K562 (cell line): ENCODE results near the gene MRNIP. TPM values are rescaled to one million over a fixed set of nuclear protein-coding genes. Genes with fewer than 3 reads are reported as not detected.

Source experiments
- CUX1 ChIP-seq: fragments of 200-800 bp; sonication (Bioruptor generic); IDR thresholded peaks from 2 replicates; pipeline ENCODE4 v1.6.1; 2016; ENCODE audit warnings: missing genetic modification characterization, missing compliant biosample characterization
- EGR1 ChIP-seq: fragments of 450-650 bp; conservative IDR thresholded peaks from 2 replicates; pipeline ENCODE4 v1.6.1; 2017; ENCODE audit warnings: mild to moderate bottlenecking
- EZH2 ChIP-seq: IDR thresholded peaks from 2 replicates; pipeline ENCODE4 v1.6.1; 2012; ENCODE audit warnings: low read depth, mild to moderate bottlenecking, inconsistent platforms, low read length, borderline replicate concordance
- NRF1 ChIP-seq, 2 experiments: fragments of 450-650 bp; IDR thresholded peaks in 1 of 2; conservative IDR thresholded peaks in 1 of 2; 2 replicates each; pipeline ENCODE4 v1.6.1; 2014; ENCODE audit warnings: mild to moderate bottlenecking in 2 of 2
- NUFIP1 ChIP-seq: fragments of 450-650 bp; IDR thresholded peaks from 2 replicates; pipeline ENCODE4 v1.6.1; 2018; ENCODE audit not compliant: partially characterized antibody
- RERE ChIP-seq: sonication (generic); formaldehyde crosslinking; IDR thresholded peaks from 2 replicates; pipeline ENCODE4 v1.8.0; 2023; ENCODE audit warnings: missing genetic modification reagents, mild to moderate bottlenecking, borderline replicate concordance
- SMC3 ChIP-seq: conservative IDR thresholded peaks from 2 replicates; pipeline ENCODE4 v1.6.1; 2011; ENCODE audit warnings: low read depth, low read length, improper control_type of control experiment; ENCODE audit not compliant: insufficient read depth
- SRSF9 ChIP-seq: fragments of 200-400 bp; formaldehyde crosslinking; IDR thresholded peaks from 2 replicates; pipeline ENCODE4 v1.6.1; 2017; ENCODE audit warnings: low read depth, low read length, borderline replicate concordance
- ZBTB9 ChIP-seq: fragments of 450-650 bp; formaldehyde crosslinking; IDR thresholded peaks from 2 replicates; pipeline ENCODE4 v1.4.0; 2020; ENCODE audit warnings: mild to moderate bottlenecking, moderate library complexity
- ZNF592 ChIP-seq: fragments of 450-650 bp; IDR thresholded peaks from 2 replicates; pipeline ENCODE4 v1.6.1; 2017; ENCODE audit warnings: antibody characterized with exemption, mild to moderate bottlenecking
- ZNF695 ChIP-seq: fragments of 450-650 bp; formaldehyde crosslinking; IDR thresholded peaks from 2 replicates; pipeline ENCODE4 v1.4.0; 2020; ENCODE audit warnings: mild to moderate bottlenecking, moderate library complexity
- polyA plus RNA-seq, 8 experiments: library from polyadenylated mRNA; depleted of rRNA in 4 of 8; stranded (reverse) in 5 of 8; unstranded in 3 of 8; fragments of >200 nt; fragmentation: Nextera tagmentation in 2 of 8; fragmentation: Illumina TruSeq in 1 of 8; extraction: Ambion mirVana in 2 of 8; extraction: Trizol in 1 of 8; gene quantifications; 2 replicates each; pipeline versions ENCODE4 v1.2.1 to v1.2.3, GENCODE V29; 2011 to 2014; ENCODE audit warnings: inconsistent platforms in 1 of 8, missing spikeins in 1 of 8
- total RNA-seq, 7 experiments: library from RNA; depleted of rRNA in 6 of 7; stranded (reverse); fragments of >200 nt in 6 of 7; fragmentation: Illumina TruSeq in 2 of 7; extraction: Trizol in 2 of 7; gene quantifications; 2 replicates each; pipeline versions ENCODE4 v1.2.1 to v1.2.3, GENCODE V29; 2011 to 2021; ENCODE audit warnings: low replicate concordance in 1 of 7

MRNIP gene
- total and polyA plus RNA-seq, 9 of the 15 experiments (the other 6 are each of a cell fraction or from before 2014, with no cell fraction given) = 3.6 to 39.0 (median 16.8) TPM

- no peak for TF ChIP-seq RERE (CRISPR knock-in tag)
- no peak for TF ChIP-seq ZNF695 (CRISPR knock-in tag)
- TF ChIP-seq NUFIP1 = no peak
- TF ChIP-seq EZH2 = no peak
- TF ChIP-seq EGR1 = no peak
- TF ChIP-seq NRF1 (conservative IDR thresholded peaks at IDR 0.05 in 1 of 2, IDR thresholded peaks at IDR 0.05 in 1 of 2) = no peak
- TF ChIP-seq ZBTB9 (CRISPR knock-in tag) = no peak
- TF ChIP-seq SRSF9 = no peak
- TF ChIP-seq SMC3 = peak; percentile 51
- no peak for TF ChIP-seq CUX1 (CRISPR knock-in tag)
- no peak for TF ChIP-seq ZNF592
Observed at GRCh38 chr5:179870403-179870903, 11.8 kb upstream of the MRNIP start (continued).
